BLaER1 (cell line): Measurements from ENCODE around the gene CAMK2G.
"Not testable (repeated sequence)": the region's sequence is repeated elsewhere in the genome, so short reads cannot be mapped to it uniquely, and the experiment has no call there.

Source experiments
- H3K27ac ChIP-seq: shearing (Covaris generic); formaldehyde crosslinking; 2 replicates; pipeline ENCODE4 v1.8.1; 2022
- H3K27me3 ChIP-seq: shearing (Covaris generic); formaldehyde crosslinking; 2 replicates; pipeline ENCODE4 v1.8.1; 2022
- H3K36me3 ChIP-seq: shearing (Covaris generic); formaldehyde crosslinking; 2 replicates; pipeline ENCODE4 v1.8.1; 2022
- H3K4me1 ChIP-seq: shearing (Covaris generic); formaldehyde crosslinking; 2 replicates; pipeline ENCODE4 v1.8.1; 2022
- H3K4me2 ChIP-seq: shearing (Covaris generic); formaldehyde crosslinking; 2 replicates; pipeline ENCODE4 v1.8.1; 2022
- H3K4me3 ChIP-seq: shearing (Covaris generic); formaldehyde crosslinking; 2 replicates; pipeline ENCODE4 v1.8.1; 2022
- H3K9ac ChIP-seq: shearing (Covaris generic); formaldehyde crosslinking; 2 replicates; pipeline ENCODE4 v1.8.1; 2022
- H3K9me3 ChIP-seq: shearing (Covaris generic); formaldehyde crosslinking; 2 replicates; pipeline ENCODE4 v1.8.1; 2022
- H4K20me1 ChIP-seq: shearing (Covaris generic); formaldehyde crosslinking; 2 replicates; pipeline ENCODE4 v1.8.1; 2022
- Cebpa-rat ChIP-seq: shearing (Covaris generic); IDR thresholded peaks from 2 replicates; pipeline ENCODE4 v1.8.1; 2022

The CAMK2G gene

GRCh38 chr10:73874267-73875138 is at the start of gene CAMK2G:
CAMK2G (minus strand) TSS chr10:73874555; CDS start chr10:73874461, 94 bp downstream.
- Histone ChIP-seq H3K4me2 (peak within 1 kb of the TSS; percentile 93), H3K27me3 (no peaks in the 10 kb centered on the region), H3K27ac (peak within 1 kb of the TSS; percentile 78), H3K4me3 (peak within 1 kb of the TSS; percentile 74), H3K9ac (peak within 1 kb of the TSS; percentile 80), H3K36me3 (peaks cover 24% of the 10 kb centered on the region), H3K4me1 (peaks cover 46% of the 10 kb centered on the region), H3K9me3 (no peaks in the 10 kb centered on the region), H4K20me1 (peaks cover 19% of the 10 kb centered on the region)
- peak; percentile 97 for TF ChIP-seq Cebpa-rat

GRCh38 chr10:73922864-73923133 is 48.4 kb upstream of the CAMK2G start:
- no peak for TF ChIP-seq Cebpa-rat
- peaks cover 74% of the 10 kb centered on the region for H3K4me1 ChIP-seq
- no peaks in the 10 kb centered on the region for H4K20me1 ChIP-seq
- no peak overlapping the region for H3K9ac ChIP-seq
- peak overlapping the region; percentile 63; the same call in 1 of the 2 replicates for H3K4me2 ChIP-seq
- no peak overlapping the region for H3K27ac ChIP-seq
- H3K4me3 ChIP-seq = no peak overlapping the region
- peaks cover 16% of the 10 kb centered on the region for H3K9me3 ChIP-seq
- H3K27me3 ChIP-seq = no peaks in the 10 kb centered on the region
- peaks cover 3% of the 10 kb centered on the region for H3K36me3 ChIP-seq

- peaks cover 20% of the 10 kb centered on the region for H3K9me3 ChIP-seq
- no peak overlapping the region for H3K4me3 ChIP-seq
- peak overlapping the region; percentile 63 for H3K4me2 ChIP-seq
- H3K27me3 ChIP-seq = no peaks in the 10 kb centered on the region
- H4K20me1 ChIP-seq = no peaks in the 10 kb centered on the region
- H3K4me1 ChIP-seq = peaks cover 79% of the 10 kb centered on the region
- peaks cover 9% of the 10 kb centered on the region for H3K36me3 ChIP-seq
- no peak; the same call in 1 of the 2 replicates for TF ChIP-seq Cebpa-rat
- no peak overlapping the region for H3K9ac ChIP-seq
- no peak overlapping the region for H3K27ac ChIP-seq
Observed at GRCh38 chr10:73922007-73922863, 47.9 kb upstream of the CAMK2G start.

GRCh38 chr10:73920089-73920488 is 45.7 kb upstream of the CAMK2G start:
- Histone ChIP-seq H3K4me2 (peak overlapping the region; percentile 63), H3K27ac (peak overlapping the region; percentile 78), H3K9me3 (peaks cover 20% of the 10 kb centered on the region), H4K20me1 (no peaks in the 10 kb centered on the region), H3K4me1 (peaks cover 86% of the 10 kb centered on the region), H3K36me3 (peaks cover 30% of the 10 kb centered on the region), H3K4me3 (no peak overlapping the region), H3K27me3 (no peaks in the 10 kb centered on the region), H3K9ac (peak overlapping the region; percentile 57)
- no peak for TF ChIP-seq Cebpa-rat

GRCh38 chr10:73919481-73919880 is 45.1 kb upstream of the CAMK2G start:
- not testable (repeated sequence) for H3K27me3 ChIP-seq, H3K4me3 ChIP-seq, H4K20me1 ChIP-seq
- H3K9me3 ChIP-seq = peaks cover 20% of the 10 kb centered on the region
- peaks cover 36% of the 10 kb centered on the region for H3K36me3 ChIP-seq
- H3K4me1 ChIP-seq = peaks cover 83% of the 10 kb centered on the region
- H3K27ac ChIP-seq = peak overlapping the region; percentile 78
- peak overlapping the region; percentile 57; the same call in 1 of the 2 replicates for H3K9ac ChIP-seq
- H3K4me2 ChIP-seq = peak overlapping the region; percentile 63

- Histone ChIP-seq H3K27ac (peak overlapping the region; percentile 39; the same call in 1 of the 2 replicates), H3K9me3 (peaks cover 20% of the 10 kb centered on the region), H4K20me1 (no peaks in the 10 kb centered on the region), H3K9ac (no peak overlapping the region), H3K4me1 (peaks cover 80% of the 10 kb centered on the region), H3K4me2 (peak overlapping the region; percentile 61), H3K4me3 (no peak overlapping the region), H3K36me3 (peaks cover 54% of the 10 kb centered on the region), H3K27me3 (no peaks in the 10 kb centered on the region)
- no peak for TF ChIP-seq Cebpa-rat
Observed at GRCh38 chr10:73917566-73918305, 43.4 kb upstream of the CAMK2G start.

GRCh38 chr10:73916761-73917470 is 42.6 kb upstream of the CAMK2G start:
- H3K4me2 ChIP-seq = peak overlapping the region; percentile 61
- peak overlapping the region; percentile 39 for H3K27ac ChIP-seq
- peaks cover 20% of the 10 kb centered on the region for H3K9me3 ChIP-seq
- H3K4me1 ChIP-seq = peaks cover 80% of the 10 kb centered on the region
- no peak for TF ChIP-seq Cebpa-rat
- H3K9ac ChIP-seq = no peak overlapping the region
- H3K4me3 ChIP-seq = no peak overlapping the region
- H3K36me3 ChIP-seq = peaks cover 56% of the 10 kb centered on the region
- no peaks in the 10 kb centered on the region for H4K20me1 ChIP-seq
- H3K27me3 ChIP-seq = no peaks in the 10 kb centered on the region

GRCh38 chr10:73915206-73915851 is 41.0 kb upstream of the CAMK2G start:
- no peaks in the 10 kb centered on the region for H4K20me1 ChIP-seq

GRCh38 chr10:73914036-73914435 is 39.7 kb upstream of the CAMK2G start:
- no peak overlapping the region for H3K4me2 ChIP-seq

More at GRCh38 chr10:73915206-73915851, 41.0 kb upstream of the CAMK2G start:
- Histone ChIP-seq H3K27ac (no peak overlapping the region; the same call in 1 of the 2 replicates), H3K36me3 (peaks cover 56% of the 10 kb centered on the region), H3K9ac (no peak overlapping the region), H3K4me1 (peaks cover 72% of the 10 kb centered on the region), H3K4me2 (no peak overlapping the region), H3K4me3 (no peak overlapping the region), H3K9me3 (peaks cover 20% of the 10 kb centered on the region), H3K27me3 (no peaks in the 10 kb centered on the region)
- no peak for TF ChIP-seq Cebpa-rat

More at GRCh38 chr10:73914036-73914435, 39.7 kb upstream of the CAMK2G start:
- Histone ChIP-seq H3K36me3 (peaks cover 56% of the 10 kb centered on the region), H3K9ac (no peak overlapping the region), H3K9me3 (peaks cover 16% of the 10 kb centered on the region), H3K4me3 (no peak overlapping the region), H3K27ac (no peak overlapping the region), H4K20me1 (no peaks in the 10 kb centered on the region), H3K27me3 (no peaks in the 10 kb centered on the region), H3K4me1 (peaks cover 73% of the 10 kb centered on the region)
- TF ChIP-seq Cebpa-rat = no peak
